ENCODE results near the gene FOXK1.
"Not testable (repeated sequence)": the region's sequence is repeated elsewhere in the genome, so short reads cannot be mapped to it uniquely, and the experiment has no call there.

FOXK1 gene

GRCh38 chr7:4681886-4682620 is at the start of gene FOXK1:
Gene FOXK1, plus strand, starts transcription at chr7:4682295. Its CDS starts 14 bp downstream, at chr7:4682309.
- DNase-seq, result no peak

GRCh38 chr7:4633012-4633411 is 49.1 kb upstream of the FOXK1 start:
- no peak for DNase-seq

GRCh38 chr7:4634166-4634565 is 47.9 kb upstream of the FOXK1 start:
- DNase-seq, result no peak

GRCh38 chr7:4638781-4639575 is 43.1 kb upstream of the FOXK1 start:
- no peak for DNase-seq

- DNase-seq, result no peak
These were observed 40.9 kb upstream of the FOXK1 start for GRCh38 chr7:4641091-4641666.

GRCh38 chr7:4641667-4642467 is 40.2 kb upstream of the FOXK1 start:
- DNase-seq, result peak; percentile 39

GRCh38 chr7:4642468-4643203 is 39.5 kb upstream of the FOXK1 start:
- DNase-seq, result no peak

GRCh38 chr7:4643204-4643471 is 39.0 kb upstream of the FOXK1 start:
- DNase-seq, result not testable (repeated sequence)

GRCh38 chr7:4645246-4645645 is 36.8 kb upstream of the FOXK1 start:
- no peak for DNase-seq

- DNase-seq, result no peak
These were observed 34.0 kb upstream of the FOXK1 start for GRCh38 chr7:4648111-4648510.

- DNase-seq, result no peak
These were observed 31.6 kb upstream of the FOXK1 start for GRCh38 chr7:4650433-4651047.

- DNase-seq, result no peak
These were observed 28.3 kb upstream of the FOXK1 start for GRCh38 chr7:4653771-4654170.

- DNase-seq, result no peak
These were observed 26.8 kb upstream of the FOXK1 start for GRCh38 chr7:4655311-4655710.

- no peak for DNase-seq
These were observed 26.2 kb upstream of the FOXK1 start for GRCh38 chr7:4655896-4656295.

- no peak for DNase-seq
These were observed 24.3 kb upstream of the FOXK1 start for GRCh38 chr7:4657640-4658417.

GRCh38 chr7:4659551-4660286 is 22.4 kb upstream of the FOXK1 start:
- no peak for DNase-seq

GRCh38 chr7:4661871-4662270 is 20.2 kb upstream of the FOXK1 start:
- DNase-seq, result no peak

- no peak for DNase-seq
These were observed 18.7 kb upstream of the FOXK1 start for GRCh38 chr7:4663239-4664018.

GRCh38 chr7:4665661-4666060 is 16.4 kb upstream of the FOXK1 start:
- no peak for DNase-seq

Data from NCI-H1436 treated with DMSO at 0.1 percent for 48 hours (cell line).